Measurements from ENCODE around the gene PAM.

GRCh38 chr5:102830241-102830640, 75.1 kb downstream of the PAM start:
- no peak for TF ChIP-seq CTCF (IDR thresholded peaks at IDR 0.05)
- no peak for TF ChIP-seq POLR2A (IDR thresholded peaks at IDR 0.05)

Measured in heart left ventricle (tissue), 13 donors.